ENCODE measurements around the gene ENOSF1.

GRCh38 chr18:732371-732770, 19.9 kb upstream of the ENOSF1 start:
- TF ChIP-seq POLR2A (IDR thresholded peaks at IDR 0.05) = no peak
- TF ChIP-seq, protein P1, sequence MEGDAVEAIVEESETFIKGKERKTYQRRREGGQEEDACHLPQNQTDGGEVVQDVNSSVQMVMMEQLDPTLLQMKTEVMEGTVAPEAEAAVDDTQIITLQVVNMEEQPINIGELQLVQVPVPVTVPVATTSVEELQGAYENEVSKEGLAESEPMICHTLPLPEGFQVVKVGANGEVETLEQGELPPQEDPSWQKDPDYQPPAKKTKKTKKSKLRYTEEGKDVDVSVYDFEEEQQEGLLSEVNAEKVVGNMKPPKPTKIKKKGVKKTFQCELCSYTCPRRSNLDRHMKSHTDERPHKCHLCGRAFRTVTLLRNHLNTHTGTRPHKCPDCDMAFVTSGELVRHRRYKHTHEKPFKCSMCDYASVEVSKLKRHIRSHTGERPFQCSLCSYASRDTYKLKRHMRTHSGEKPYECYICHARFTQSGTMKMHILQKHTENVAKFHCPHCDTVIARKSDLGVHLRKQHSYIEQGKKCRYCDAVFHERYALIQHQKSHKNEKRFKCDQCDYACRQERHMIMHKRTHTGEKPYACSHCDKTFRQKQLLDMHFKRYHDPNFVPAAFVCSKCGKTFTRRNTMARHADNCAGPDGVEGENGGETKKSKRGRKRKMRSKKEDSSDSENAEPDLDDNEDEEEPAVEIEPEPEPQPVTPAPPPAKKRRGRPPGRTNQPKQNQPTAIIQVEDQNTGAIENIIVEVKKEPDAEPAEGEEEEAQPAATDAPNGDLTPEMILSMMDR (IDR thresholded peaks at IDR 0.05) = no peak

All from thyroid gland (tissue), 4 donors.